UCSD-AML1 (cell line): ENCODE data around the gene TRABD2A.

Experiments used
- DNase-seq: peaks from one replicate; lab custom pipeline; 2025; ENCODE audit not compliant: unreplicated experiment; lab: John Stamatoyannopoulos, UW

TRABD2A gene

GRCh38 chr2:84856787-84857186 is 24.1 kb downstream of the TRABD2A start:
- no peak for DNase-seq

- no peak for DNase-seq
Observed at GRCh38 chr2:84855731-84856130, 25.2 kb downstream of the TRABD2A start.

GRCh38 chr2:84854850-84855249 is 26.0 kb downstream of the TRABD2A start:
- no peak for DNase-seq

- DNase-seq = no peak
Observed at GRCh38 chr2:84851876-84852275, 29.0 kb downstream of the TRABD2A start.

GRCh38 chr2:84850471-84850870 is 30.4 kb downstream of the TRABD2A start:
- no peak for DNase-seq

GRCh38 chr2:84849271-84849952 is 31.5 kb downstream of the TRABD2A start:
- DNase-seq = no peak

GRCh38 chr2:84847326-84848050 is 33.4 kb downstream of the TRABD2A start:
- DNase-seq = no peak

GRCh38 chr2:84846741-84847142 is 34.1 kb downstream of the TRABD2A start:
- no peak for DNase-seq

GRCh38 chr2:84846041-84846663 is 34.7 kb downstream of the TRABD2A start:
- no peak for DNase-seq

- no peak for DNase-seq
Observed at GRCh38 chr2:84844141-84844540, 36.7 kb downstream of the TRABD2A start.

GRCh38 chr2:84841577-84841976 is 39.3 kb downstream of the TRABD2A start:
- no peak for DNase-seq

- no peak for DNase-seq
Observed at GRCh38 chr2:84840306-84840705, 40.6 kb downstream of the TRABD2A start.

- DNase-seq = no peak
Observed at GRCh38 chr2:84839851-84840250, 41.0 kb downstream of the TRABD2A start.

- no peak for DNase-seq
Observed at GRCh38 chr2:84838434-84839145, 42.3 kb downstream of the TRABD2A start.

GRCh38 chr2:84836215-84836614 is 44.7 kb downstream of the TRABD2A start:
- DNase-seq = no peak

GRCh38 chr2:84833481-84834150 is 47.3 kb downstream of the TRABD2A start:
- DNase-seq = no peak

- peak; percentile 20 for DNase-seq
Observed at GRCh38 chr2:84832772-84833461, 48.0 kb downstream of the TRABD2A start.

GRCh38 chr2:84830758-84831500 is 50.0 kb downstream of the TRABD2A start:
- DNase-seq = no peak

GRCh38 chr2:84830095-84830494 is 50.8 kb downstream of the TRABD2A start:
- DNase-seq = peak; percentile 45

GRCh38 chr2:84829693-84830092 is 51.2 kb downstream of the TRABD2A start:
- DNase-seq = no peak
